SK-N-SH treated with all-trans-retinoic acid at 6 μM for 48 hours (cell line): Measurements from ENCODE around the gene BTG2.
A peak's percentile ranks its signal among the peaks of the same experiment; 100 is the strongest.

ENCODE experiments used
- ATAC-seq: fragments of 200-7000 bp; cut with Tn5 transposase; 3 replicates; pipeline ENCODE4 v1.9.1; 2020; ENCODE audit warnings: mild to moderate bottlenecking, moderate library complexity
- ARNTL ChIP-seq: fragments of 450-650 bp; formaldehyde crosslinking; IDR thresholded peaks from 2 replicates; pipeline ENCODE4 v1.5.0; 2020; ENCODE audit warnings: low read depth, mild to moderate bottlenecking, moderate library complexity, borderline replicate concordance
- BACH2 ChIP-seq: fragments of 250-450 bp; sonication (Bioruptor Pico); IDR thresholded peaks from 2 replicates; pipeline ENCODE4 v1.9.0; 2021; ENCODE audit warnings: mild to moderate bottlenecking, borderline replicate concordance
- CREB5 ChIP-seq: fragments of 250-450 bp; sonication (Bioruptor Pico); IDR thresholded peaks from 2 replicates; pipeline ENCODE4 v1.5.1; 2020; ENCODE audit warnings: low read depth, mild to moderate bottlenecking, moderate library complexity
- CSDC2 ChIP-seq: fragments of 250-450 bp; sonication (Bioruptor Pico); IDR thresholded peaks from 2 replicates; pipeline ENCODE4 v1.5.0; 2020; ENCODE audit warnings: mild to moderate bottlenecking, moderate library complexity
- CSRNP3 ChIP-seq: fragments of 250-450 bp; sonication (Bioruptor Pico); IDR thresholded peaks from 2 replicates; pipeline ENCODE4 v1.5.1; 2021; ENCODE audit warnings: mild to moderate bottlenecking, moderate library complexity
- ESRRG ChIP-seq: fragments of 250-450 bp; sonication (Bioruptor Pico); IDR thresholded peaks from 2 replicates; pipeline ENCODE4 v1.6.1; 2021; ENCODE audit warnings: mild to moderate bottlenecking
- GLIS3 ChIP-seq: fragments of 250-450 bp; sonication (Bioruptor Pico); IDR thresholded peaks from 2 replicates; pipeline ENCODE4 v1.5.0; 2020; ENCODE audit warnings: mild to moderate bottlenecking, moderate library complexity
- ISL1 ChIP-seq: fragments of 250-450 bp; sonication (Bioruptor Pico); IDR thresholded peaks from 2 replicates; pipeline ENCODE4 v2.1.2; 2022; ENCODE audit warnings: mild to moderate bottlenecking, moderate library complexity
- OSR1 ChIP-seq: fragments of 250-450 bp; sonication (Bioruptor Pico); IDR thresholded peaks from 2 replicates; pipeline ENCODE4 v1.8.0; 2022; ENCODE audit warnings: moderate library complexity, mild to moderate bottlenecking, inconsistent platforms
- PATZ1 ChIP-seq: fragments of 250-450 bp; sonication (Bioruptor Pico); IDR thresholded peaks from 2 replicates; pipeline ENCODE4 v1.8.0; 2020; ENCODE audit warnings: mild to moderate bottlenecking, moderate library complexity, borderline replicate concordance
- PPARA ChIP-seq: fragments of 250-450 bp; sonication (Bioruptor Pico); IDR thresholded peaks from 2 replicates; pipeline ENCODE4 v1.5.0; 2020; ENCODE audit warnings: mild to moderate bottlenecking, borderline replicate concordance
- RARB ChIP-seq: fragments of 250-450 bp; sonication (Bioruptor Pico); IDR thresholded peaks from 2 replicates; pipeline ENCODE4 v1.8.0; 2021; ENCODE audit warnings: mild to moderate bottlenecking, moderate library complexity
- SNAI2 ChIP-seq: fragments of 250-450 bp; sonication (Bioruptor Pico); IDR thresholded peaks from 2 replicates; pipeline ENCODE4 v1.5.0; 2020; ENCODE audit warnings: mild to moderate bottlenecking, moderate library complexity
- TCF4 ChIP-seq: fragments of 250-450 bp; sonication (Bioruptor Pico); IDR thresholded peaks from 2 replicates; pipeline ENCODE4 v1.8.0; 2021; ENCODE audit warnings: mild to moderate bottlenecking, moderate library complexity, borderline replicate concordance
- TOX ChIP-seq: fragments of 250-450 bp; sonication (Bioruptor Pico); IDR thresholded peaks from 2 replicates; pipeline ENCODE4 v1.8.0; 2021; ENCODE audit warnings: mild to moderate bottlenecking, moderate library complexity, borderline replicate concordance
- TSHZ2 ChIP-seq: fragments of 250-450 bp; sonication (Bioruptor Pico); IDR thresholded peaks from 2 replicates; pipeline ENCODE4 v1.5.0; 2020; ENCODE audit warnings: mild to moderate bottlenecking, moderate library complexity
- ZC3H10 ChIP-seq: fragments of 250-450 bp; sonication (Bioruptor Pico); IDR thresholded peaks from 2 replicates; pipeline ENCODE4 v1.5.1; 2021; ENCODE audit warnings: mild to moderate bottlenecking, moderate library complexity
- ZFP3 ChIP-seq: fragments of 250-450 bp; sonication (Bioruptor Pico); IDR thresholded peaks from 2 replicates; pipeline ENCODE4 v1.5.0; 2020; ENCODE audit warnings: mild to moderate bottlenecking, moderate library complexity
- ZFP30 ChIP-seq: fragments of 450-650 bp; formaldehyde crosslinking; IDR thresholded peaks from 2 replicates; pipeline ENCODE4 v1.5.0; 2022; ENCODE audit warnings: mild to moderate bottlenecking, moderate library complexity
- ZNF565 ChIP-seq: fragments of 450-650 bp; formaldehyde crosslinking; conservative IDR thresholded peaks from 2 replicates; pipeline ENCODE4 v1.5.0; 2020; ENCODE audit warnings: low read depth, mild to moderate bottlenecking, moderate library complexity
- ZNF70 ChIP-seq: fragments of 450-650 bp; formaldehyde crosslinking; IDR thresholded peaks from 2 replicates; pipeline ENCODE4 v1.5.0; 2020; ENCODE audit warnings: mild to moderate bottlenecking, moderate library complexity
- ZNF8 ChIP-seq: fragments of 450-650 bp; formaldehyde crosslinking; IDR thresholded peaks from 2 replicates; pipeline ENCODE4 v1.5.0; 2020; ENCODE audit warnings: mild to moderate bottlenecking, moderate library complexity

The BTG2 gene

GRCh38 chr1:203276408-203276807 lies 28.9 kb upstream of the BTG2 start:
- no peak for ATAC-seq
- TF ChIP-seq TOX (CRISPR knock-in tag) (no peak), ZNF8 (CRISPR knock-in tag) (no peak), ARNTL (CRISPR knock-in tag) (no peak), PPARA (CRISPR knock-in tag) (no peak), TCF4 (CRISPR knock-in tag) (no peak), ZFP30 (no peak), ZNF70 (no peak), ZNF565 (CRISPR knock-in tag) (no peak), ESRRG (CRISPR knock-in tag) (no peak)

- no peak for TF ChIP-seq ZFP30
- TF ChIP-seq TCF4 (CRISPR knock-in tag) = no peak
- TF ChIP-seq ZNF8 (CRISPR knock-in tag) = no peak
- no peak for TF ChIP-seq ZFP3
- TF ChIP-seq ZNF565 (CRISPR knock-in tag) = no peak
- TF ChIP-seq RARB (CRISPR knock-in tag) = no peak
- TF ChIP-seq ARNTL (CRISPR knock-in tag) = no peak
- TF ChIP-seq ISL1 (CRISPR knock-in tag) = no peak
- no peak for TF ChIP-seq GLIS3
- no peak for TF ChIP-seq ZNF70
- TF ChIP-seq TOX (CRISPR knock-in tag) = no peak
- no peak for TF ChIP-seq ZC3H10 (CRISPR knock-in tag)
- TF ChIP-seq PPARA (CRISPR knock-in tag) = no peak
- no peak for TF ChIP-seq PATZ1 (CRISPR knock-in tag)
- no peak for TF ChIP-seq ESRRG (CRISPR knock-in tag)
- TF ChIP-seq OSR1 = no peak
- no peak for TF ChIP-seq CREB5 (CRISPR knock-in tag)
- TF ChIP-seq CSRNP3 = no peak
- no peak for ATAC-seq
Observed at GRCh38 chr1:203276916-203277545, 28.3 kb upstream of the BTG2 start.

GRCh38 chr1:203278082-203278884 lies 27.0 kb upstream of the BTG2 start:
- TF ChIP-seq TSHZ2 (CRISPR knock-in tag) (no peak), ZNF565 (CRISPR knock-in tag) (no peak), ZNF70 (no peak), BACH2 (CRISPR knock-in tag) (no peak), CSDC2 (CRISPR knock-in tag) (no peak), ZNF8 (CRISPR knock-in tag) (no peak), PATZ1 (CRISPR knock-in tag) (no peak), SNAI2 (no peak), TOX (CRISPR knock-in tag) (no peak), ZFP30 (no peak), ESRRG (CRISPR knock-in tag) (no peak)
- ATAC-seq = peak; percentile 86
